KBM-7 (cell line): Measurements from ENCODE around the gene TUFM.
"Not testable (repeated sequence)": the region's sequence is repeated elsewhere in the genome, so short reads cannot be mapped to it uniquely, and the experiment has no call there.

Source experiments
- DNase-seq: peaks from one replicate; pipeline ENCODE4 v3.0.0-alpha.2; 2015
- in situ Hi-C: fragments of 300-500 bp; cut with MboI; formaldehyde crosslinking; loops from 2 replicates; pipeline ENCODE4 v1.14.3; 2020; ENCODE audit warnings: low sequenced_read_pairs, low pct_unique_long_range_greater_than_20kb, mixed read lengths

TUFM gene

GRCh38 chr16:28821874-28822519 lies 24.2 kb downstream of the TUFM start:
- in situ Hi-C loops: no loop called here

GRCh38 chr16:28820546-28820945 lies 25.6 kb downstream of the TUFM start:
- in situ Hi-C loops: not testable (repeated sequence)

More at GRCh38 chr16:28821874-28822519, 24.2 kb downstream of the TUFM start:
- DNase-seq: peak; percentile 32

GRCh38 chr16:28820016-28820415 lies 26.1 kb downstream of the TUFM start:
- in situ Hi-C loops: no loop called here
- DNase-seq: no peak

More at GRCh38 chr16:28820546-28820945, 25.6 kb downstream of the TUFM start:
- not testable (repeated sequence) for DNase-seq

GRCh38 chr16:28807445-28808120 lies 38.6 kb downstream of the TUFM start:
- in situ Hi-C loops: not testable (repeated sequence)

GRCh38 chr16:28802235-28803019 lies 43.7 kb downstream of the TUFM start:
- in situ Hi-C loops, DNase-seq: not testable (repeated sequence)

More at GRCh38 chr16:28807445-28808120, 38.6 kb downstream of the TUFM start:
- DNase-seq: not testable (repeated sequence)
